ENCODE measurements around the gene CMC1.
"Not testable (repeated sequence)": the region's sequence is repeated elsewhere in the genome, so short reads cannot be mapped to it uniquely, and the experiment has no call there.

Gene CMC1

GRCh38 chr3:28243424-28244106 lies 2.1 kb downstream of the CMC1 start:
- in situ Hi-C loops (cut with MboI; ENCODE audit: low sequenced_read_pairs): no loop called here

GRCh38 chr3:28244491-28244890 lies 3.1 kb downstream of the CMC1 start:
- in situ Hi-C loops (cut with MboI; ENCODE audit: low sequenced_read_pairs): no loop called here

- in situ Hi-C loops (cut with MboI; ENCODE audit: low sequenced_read_pairs): no loop called here
These were observed 5.9 kb downstream of the CMC1 start for GRCh38 chr3:28247286-28247685.

- in situ Hi-C loops (cut with MboI; ENCODE audit: low sequenced_read_pairs): no loop called here
These were observed 9.6 kb downstream of the CMC1 start for GRCh38 chr3:28250999-28251398.

- in situ Hi-C loops (cut with MboI; ENCODE audit: low sequenced_read_pairs): no loop called here
These were observed 10.6 kb downstream of the CMC1 start for GRCh38 chr3:28252001-28252431.

GRCh38 chr3:28253040-28253715 lies 11.8 kb downstream of the CMC1 start:
- in situ Hi-C loops (cut with MboI; ENCODE audit: low sequenced_read_pairs): no loop called here

GRCh38 chr3:28262001-28262400 lies 20.6 kb downstream of the CMC1 start:
- in situ Hi-C loops (cut with MboI; ENCODE audit: low sequenced_read_pairs): no loop called here

- in situ Hi-C loops (cut with MboI; ENCODE audit: low sequenced_read_pairs): no loop called here
These were observed 24.2 kb downstream of the CMC1 start for GRCh38 chr3:28265641-28266040.

- in situ Hi-C loops (cut with MboI; ENCODE audit: low sequenced_read_pairs): no loop called here
These were observed 26.8 kb downstream of the CMC1 start for GRCh38 chr3:28267984-28268849.

GRCh38 chr3:28268989-28269388 lies 27.6 kb downstream of the CMC1 start:
- in situ Hi-C loops (cut with MboI; ENCODE audit: low sequenced_read_pairs): no loop called here

- in situ Hi-C loops (cut with MboI; ENCODE audit: low sequenced_read_pairs): not testable (repeated sequence)
These were observed 28.5 kb downstream of the CMC1 start for GRCh38 chr3:28269884-28270283.

GRCh38 chr3:28273837-28274236 lies 32.4 kb downstream of the CMC1 start:
- in situ Hi-C loops (cut with MboI; ENCODE audit: low sequenced_read_pairs): no loop called here

- in situ Hi-C loops (cut with MboI; ENCODE audit: low sequenced_read_pairs): no loop called here
These were observed 37.5 kb downstream of the CMC1 start for GRCh38 chr3:28278918-28279317.

GRCh38 chr3:28279770-28280169 lies 38.4 kb downstream of the CMC1 start:
- in situ Hi-C loops (cut with MboI; ENCODE audit: low sequenced_read_pairs): no loop called here

- in situ Hi-C loops (cut with MboI; ENCODE audit: low sequenced_read_pairs): no loop called here
These were observed 39.4 kb downstream of the CMC1 start for GRCh38 chr3:28280781-28281180.

GRCh38 chr3:28286595-28286994 lies 45.2 kb downstream of the CMC1 start:
- in situ Hi-C loops (cut with MboI; ENCODE audit: low sequenced_read_pairs): no loop called here

GRCh38 chr3:28287046-28287445 lies 45.6 kb downstream of the CMC1 start:
- in situ Hi-C loops (cut with MboI; ENCODE audit: low sequenced_read_pairs): no loop called here

GRCh38 chr3:28290863-28291300 lies 49.5 kb downstream of the CMC1 start:
- in situ Hi-C loops (cut with MboI; ENCODE audit: low sequenced_read_pairs): no loop called here

GRCh38 chr3:28291577-28291976 lies 50.2 kb downstream of the CMC1 start:
- in situ Hi-C loops (cut with MboI; ENCODE audit: low sequenced_read_pairs): no loop called here

- in situ Hi-C loops (cut with MboI; ENCODE audit: low sequenced_read_pairs): no loop called here
These were observed 51.2 kb downstream of the CMC1 start for GRCh38 chr3:28292622-28293021.

- in situ Hi-C loops (cut with MboI; ENCODE audit: low sequenced_read_pairs): no loop called here
These were observed 53.4 kb downstream of the CMC1 start for GRCh38 chr3:28294667-28295413.
